WTC11 (cell line): ENCODE measurements around the gene C3orf18. TPM values are rescaled to one million over a fixed set of nuclear protein-coding genes. Genes with fewer than 3 reads are reported as not detected.

ENCODE experiments used
- ATAC-seq: fragments of 200-7000 bp; cut with Tn5 transposase; 2 replicates; pipeline ENCODE4 v1.10.0; 2021; ENCODE audit warnings: mild to moderate bottlenecking, moderate library complexity
- CTCF ChIA-PET: fragments of 300-600 bp; sonication (Branson Sonifier 250); formaldehyde crosslinking; loops from one replicate; lab custom pipeline; 2021; ENCODE audit warnings: antibody characterized with exemption; lab: Charles Lee
- POLR2A ChIA-PET: fragments of 350-600 bp; sonication (Branson Sonifier 250); formaldehyde crosslinking; loops from one replicate; lab custom pipeline; 2021; ENCODE audit warnings: antibody characterized with exemption; lab: Charles Lee
- DNase-seq: peaks from one replicate; pipeline ENCODE4 v3.0.0; 2021; ENCODE audit warnings: low spot score
- H3K27ac Mint-ChIP-seq: 2 replicates; pipeline ENCODE4 v1.8.0; 2021; ENCODE audit warnings: mixed read lengths
- H3K27me3 Mint-ChIP-seq: 2 replicates; pipeline ENCODE4 v1.8.0; 2021; ENCODE audit warnings: low read depth, mild to moderate bottlenecking, moderate library complexity, mixed read lengths
- H3K36me3 Mint-ChIP-seq: 2 replicates; pipeline ENCODE4 v1.8.0; 2021; ENCODE audit warnings: mixed read lengths
- H3K4me1 Mint-ChIP-seq: 2 replicates; pipeline ENCODE4 v1.8.0; 2022; ENCODE audit warnings: mixed read lengths
- H3K4me3 Mint-ChIP-seq: 2 replicates; pipeline ENCODE4 v1.8.0; 2021; ENCODE audit warnings: mild to moderate bottlenecking, moderate library complexity, mixed read lengths
- H3K9me3 Mint-ChIP-seq: 2 replicates; pipeline ENCODE4 v1.8.0; 2021; ENCODE audit warnings: mixed read lengths
- AFF4 ChIP-seq: sonication (generic); formaldehyde crosslinking; IDR thresholded peaks from 2 replicates; pipeline ENCODE4 v1.8.1; 2023; ENCODE audit warnings: mild to moderate bottlenecking, missing genetic modification reagents, borderline replicate concordance
- ARID4B ChIP-seq: sonication (generic); formaldehyde crosslinking; IDR thresholded peaks from 2 replicates; pipeline ENCODE4 v1.8.0; 2023; ENCODE audit warnings: missing genetic modification reagents, mild to moderate bottlenecking, borderline replicate concordance
- ATF3 ChIP-seq: sonication (generic); formaldehyde crosslinking; conservative IDR thresholded peaks from 2 replicates; pipeline ENCODE4 v1.8.1; 2022; ENCODE audit warnings: mild to moderate bottlenecking, missing genetic modification reagents
- CTCF ChIP-seq: fragments of 200-600 bp; IDR thresholded peaks from 2 replicates; pipeline ENCODE4 v1.8.0; 2022; ENCODE audit warnings: antibody characterized with exemption
- E2F5 ChIP-seq: sonication (generic); formaldehyde crosslinking; IDR thresholded peaks from 2 replicates; pipeline ENCODE4 v1.8.1; 2022; ENCODE audit warnings: mild to moderate bottlenecking, moderate library complexity, missing genetic modification reagents
- NFATC4 ChIP-seq: fragments of 250-450 bp; sonication (Bioruptor Pico); IDR thresholded peaks from 2 replicates; pipeline ENCODE4 v1.9.0; 2021; ENCODE audit warnings: mild to moderate bottlenecking
- NFYB ChIP-seq: sonication (generic); formaldehyde crosslinking; conservative IDR thresholded peaks from 2 replicates; pipeline ENCODE4 v1.8.0; 2022; ENCODE audit warnings: low read depth, missing genetic modification reagents
- NR2C2 ChIP-seq: sonication (generic); formaldehyde crosslinking; IDR thresholded peaks from 2 replicates; pipeline ENCODE4 v1.8.0; 2022; ENCODE audit warnings: mild to moderate bottlenecking, missing genetic modification reagents
- NR3C1 ChIP-seq: sonication (generic); formaldehyde crosslinking; conservative IDR thresholded peaks from 2 replicates; pipeline ENCODE4 v1.8.1; 2023; ENCODE audit warnings: low read depth, mild to moderate bottlenecking, missing genetic modification reagents
- RORB ChIP-seq: fragments of 250-450 bp; sonication (Bioruptor Pico); IDR thresholded peaks from 2 replicates; pipeline ENCODE4 v1.9.0; 2021; ENCODE audit warnings: mild to moderate bottlenecking
- SMAD4 ChIP-seq: sonication (generic); formaldehyde crosslinking; IDR thresholded peaks from 2 replicates; pipeline ENCODE4 v1.8.0; 2022; ENCODE audit warnings: mild to moderate bottlenecking, missing genetic modification reagents
- SOX15 ChIP-seq: fragments of 250-450 bp; sonication (Bioruptor Pico); IDR thresholded peaks from 2 replicates; pipeline ENCODE4 v1.9.0; 2021; ENCODE audit warnings: mild to moderate bottlenecking
- TEAD1 ChIP-seq: sonication (generic); formaldehyde crosslinking; IDR thresholded peaks from 2 replicates; pipeline ENCODE4 v1.8.0; 2022; ENCODE audit warnings: mild to moderate bottlenecking, missing genetic modification reagents
- TP53 ChIP-seq: sonication (generic); formaldehyde crosslinking; IDR thresholded peaks from 2 replicates; pipeline ENCODE4 v1.8.1; 2023; ENCODE audit warnings: mild to moderate bottlenecking, missing genetic modification reagents
- ZNF423 ChIP-seq: fragments of 250-450 bp; sonication (Bioruptor Pico); IDR thresholded peaks from 2 replicates; pipeline ENCODE4 v2.1.2; 2022; ENCODE audit warnings: mild to moderate bottlenecking, moderate library complexity
- ZSCAN18 ChIP-seq: fragments of 250-450 bp; sonication (Bioruptor Pico); IDR thresholded peaks from 2 replicates; pipeline ENCODE4 v2.1.2; 2022; ENCODE audit warnings: mild to moderate bottlenecking, moderate library complexity
- total RNA-seq: library from RNA; stranded (reverse); gene quantifications from 3 replicates; pipeline ENCODE4 v1.2.3, GENCODE V29; 2021

Gene C3orf18
- total RNA-seq, 1 experiment from 2014 or later = 12.1 TPM

- no peak overlapping the region for H3K27ac Mint-ChIP-seq
- H3K36me3 Mint-ChIP-seq = no peaks in the 10 kb centered on the region
- DNase-seq = no peak
- H3K27me3 Mint-ChIP-seq = peaks cover 4% of the 10 kb centered on the region
- peaks cover 4% of the 10 kb centered on the region; the same call in 1 of the 2 replicates for H3K4me1 Mint-ChIP-seq
- ChIA-PET POLR2A (no interaction called here), CTCF (interaction anchor here (1.4 to 3.2 kb wide), 2 partner anchors 10 to 137 kb away, joined by 4 to 14 read pairs; no protein-coding TSS in a partner anchor)
- TF ChIP-seq SOX15 (CRISPR knock-in tag) = no peak
- ATAC-seq = no peak
- H3K9me3 Mint-ChIP-seq = no peaks in the 10 kb centered on the region
- H3K4me3 Mint-ChIP-seq = no peak overlapping the region
Observed at GRCh38 chr3:50552598-50552997, 14.9 kb downstream of the C3orf18 start.

- no peak for ATAC-seq
- no peak for TF ChIP-seq NR3C1 (CRISPR knock-in tag)
- TF ChIP-seq ARID4B (CRISPR knock-in tag) = no peak
- TF ChIP-seq ATF3 (CRISPR knock-in tag) = no peak
- TF ChIP-seq E2F5 (CRISPR knock-in tag) = no peak
- no peak for TF ChIP-seq TP53
- TF ChIP-seq RORB = no peak
- no peak for TF ChIP-seq AFF4 (CRISPR knock-in tag)
- TF ChIP-seq ZSCAN18 (CRISPR knock-in tag) = no peak
- no peak for TF ChIP-seq CTCF
- TF ChIP-seq TEAD1 (CRISPR knock-in tag) = no peak
- no peak for TF ChIP-seq NFYB
- no peak for TF ChIP-seq NR2C2 (CRISPR knock-in tag)
- TF ChIP-seq NFATC4 (CRISPR knock-in tag) = no peak
- no peak for TF ChIP-seq SMAD4 (CRISPR knock-in tag)
- no peak for TF ChIP-seq ZNF423
- TF ChIP-seq, all 79 proteins: peak for 0
- Mint-ChIP-seq H3K9me3 (no peaks in the 10 kb centered on the region), H3K4me1 (peaks cover 4% of the 10 kb centered on the region; the same call in 1 of the 2 replicates), H3K27ac (no peak overlapping the region; the same call in 1 of the 2 replicates), H3K27me3 (no peaks in the 10 kb centered on the region), H3K4me3 (no peak overlapping the region), H3K36me3 (no peaks in the 10 kb centered on the region)
- CTCF ChIA-PET = interaction anchor here (1.1 to 4.0 kb wide), 7 partner anchors 9 to 137 kb away, joined by 3 to 25 read pairs (median 3); partner anchors contain the start of gene CISH
- DNase-seq = no peak
- POLR2A ChIA-PET = no interaction called here
Observed at GRCh38 chr3:50551681-50552435, 15.7 kb downstream of the C3orf18 start.
